ENCODE measurements around the gene COL16A1. TPM values are rescaled to one million over a fixed set of nuclear protein-coding genes. Genes with fewer than 3 reads are reported as not detected.

Gene COL16A1
- total and polyA plus RNA-seq, 4 donors: 0.43 to 3.8 (median 2.3) TPM

DNA sequence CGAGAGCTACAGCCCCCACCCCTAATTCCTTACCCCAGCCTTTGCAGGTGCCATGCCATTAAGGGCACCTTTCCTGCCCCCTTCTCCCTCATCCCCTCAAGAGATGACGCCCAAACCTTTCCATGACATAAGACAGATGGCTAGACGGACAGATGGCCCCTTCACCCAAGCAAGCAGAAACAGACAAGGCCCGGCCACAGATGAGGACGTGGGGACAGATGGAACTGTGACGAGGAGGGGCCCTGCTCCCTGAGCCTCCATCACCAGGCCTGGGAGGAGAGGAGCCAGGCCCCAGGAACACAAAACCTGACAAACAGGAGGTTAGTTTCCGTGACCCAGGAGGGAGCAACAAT lies 34.4 kb downstream of the COL16A1 start:
- Histone ChIP-seq H3K9me3 (ENCODE audit: control insufficient read depth in 4 of 4, low read length in 3 of 4) (no peaks in the 10 kb centered on the region), H3K27ac (ENCODE audit: low read depth in 1 of 2, low read length in 2 of 2) (no peak overlapping the region), H3K36me3 (ENCODE audit: control insufficient read depth in 4 of 4, insufficient read depth in 3 of 4, low read depth in 1 of 4, low read length in 3 of 4) (no peaks in the 10 kb centered on the region), H3K9ac (ENCODE audit: low read depth in 1 of 2, low read length in 2 of 2) (no peak overlapping the region), H3K4me1 (ENCODE audit: control insufficient read depth in 4 of 4, insufficient read depth in 4 of 4, low read length in 3 of 4) (peaks cover 0 to 9% (median 2%) of the 10 kb centered on the region in 4 donors), H3K27me3 (ENCODE audit: control insufficient read depth in 4 of 4, insufficient read depth in 4 of 4, low read length in 3 of 4) (no peaks in the 10 kb centered on the region), H3K4me3 (ENCODE audit: low read depth in 1 of 3, low read length in 3 of 3) (no peak overlapping the region)
- no peak for DNase-seq (ENCODE audit: low spot score)
- no peak for TF ChIP-seq GABPA (IDR thresholded peaks at IDR 0.05 in 1 of 2, conservative IDR thresholded peaks at IDR 0.05 in 1 of 2)
- WGBS: 46% methylated on average over 7 of the region's 7 CpGs

GRCh38 chr1:31668303-31668883 lies 35.4 kb downstream of the COL16A1 start:
- Histone ChIP-seq H3K9ac (ENCODE audit: low read depth in 1 of 2, low read length in 2 of 2) (no peak overlapping the region), H3K27me3 (ENCODE audit: control insufficient read depth in 4 of 4, insufficient read depth in 4 of 4, low read length in 3 of 4) (no peaks in the 10 kb centered on the region), H3K36me3 (ENCODE audit: control insufficient read depth in 4 of 4, insufficient read depth in 3 of 4, low read depth in 1 of 4, low read length in 3 of 4) (no peaks in the 10 kb centered on the region), H3K9me3 (ENCODE audit: control insufficient read depth in 4 of 4, low read length in 3 of 4) (no peaks in the 10 kb centered on the region), H3K4me1 (ENCODE audit: control insufficient read depth in 4 of 4, insufficient read depth in 4 of 4, low read length in 3 of 4) (peaks cover 0 to 9% (median 2%) of the 10 kb centered on the region in 4 donors), H3K4me3 (ENCODE audit: low read depth in 1 of 3, low read length in 3 of 3) (no peak overlapping the region), H3K27ac (ENCODE audit: low read depth in 1 of 2, low read length in 2 of 2) (no peak overlapping the region)
- 83% methylated on average over 11 of the region's 11 CpGs for whole genome bisulfite sequencing
- DNase-seq (ENCODE audit: low spot score): no peak
- TF ChIP-seq HNF4G (IDR thresholded peaks at IDR 0.05) (no peak), TAF1 (conservative IDR thresholded peaks at IDR 0.05) (no peak), FOXA1 (IDR thresholded peaks at IDR 0.05) (no peak), ZBTB33 (IDR thresholded peaks at IDR 0.05) (no peak), NR2F2 (IDR thresholded peaks at IDR 0.05) (no peak), HNF4A (conservative IDR thresholded peaks at IDR 0.05) (no peak), JUND (IDR thresholded peaks at IDR 0.05) (no peak), YY1 (IDR thresholded peaks at IDR 0.05) (no peak), REST (IDR thresholded peaks at IDR 0.05) (no peak), RAD21 (IDR thresholded peaks at IDR 0.05) (no peak)
- TF ChIP-seq, protein P1, sequence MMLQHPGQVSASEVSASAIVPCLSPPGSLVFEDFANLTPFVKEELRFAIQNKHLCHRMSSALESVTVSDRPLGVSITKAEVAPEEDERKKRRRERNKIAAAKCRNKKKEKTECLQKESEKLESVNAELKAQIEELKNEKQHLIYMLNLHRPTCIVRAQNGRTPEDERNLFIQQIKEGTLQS (IDR thresholded peaks at IDR 0.05): no peak

All from liver (tissue), 9 donors.